ENCODE measurements around the gene CENPX. TPM values are rescaled to one million over a fixed set of nuclear protein-coding genes. Genes with fewer than 3 reads are reported as not detected.
"Not testable (repeated sequence)": the region's sequence is repeated elsewhere in the genome, so short reads cannot be mapped to it uniquely, and the experiment has no call there.

Gene CENPX
- total RNA-seq, 1 experiment from 2014 or later, result 46.6 TPM

DNA sequence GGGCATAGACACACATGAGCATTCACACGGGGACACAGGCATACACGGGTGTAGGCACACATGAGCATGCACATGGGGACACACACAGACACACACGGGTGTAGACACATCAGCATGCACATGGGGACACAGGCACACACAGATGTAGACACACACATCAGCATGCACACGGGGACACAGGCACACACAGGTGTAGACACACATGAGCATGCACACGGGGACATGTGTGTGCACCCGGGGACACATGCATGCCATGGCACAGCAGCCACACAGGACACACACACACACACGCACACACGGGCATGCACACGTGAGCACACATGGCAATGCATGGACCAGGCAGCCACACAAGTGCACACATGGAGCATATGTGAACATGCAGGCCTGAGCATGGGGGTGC, 20.0 kb upstream of the CENPX start:
- no peak for DNase-seq (ENCODE audit: extremely low read depth, low read depth)

DNA sequence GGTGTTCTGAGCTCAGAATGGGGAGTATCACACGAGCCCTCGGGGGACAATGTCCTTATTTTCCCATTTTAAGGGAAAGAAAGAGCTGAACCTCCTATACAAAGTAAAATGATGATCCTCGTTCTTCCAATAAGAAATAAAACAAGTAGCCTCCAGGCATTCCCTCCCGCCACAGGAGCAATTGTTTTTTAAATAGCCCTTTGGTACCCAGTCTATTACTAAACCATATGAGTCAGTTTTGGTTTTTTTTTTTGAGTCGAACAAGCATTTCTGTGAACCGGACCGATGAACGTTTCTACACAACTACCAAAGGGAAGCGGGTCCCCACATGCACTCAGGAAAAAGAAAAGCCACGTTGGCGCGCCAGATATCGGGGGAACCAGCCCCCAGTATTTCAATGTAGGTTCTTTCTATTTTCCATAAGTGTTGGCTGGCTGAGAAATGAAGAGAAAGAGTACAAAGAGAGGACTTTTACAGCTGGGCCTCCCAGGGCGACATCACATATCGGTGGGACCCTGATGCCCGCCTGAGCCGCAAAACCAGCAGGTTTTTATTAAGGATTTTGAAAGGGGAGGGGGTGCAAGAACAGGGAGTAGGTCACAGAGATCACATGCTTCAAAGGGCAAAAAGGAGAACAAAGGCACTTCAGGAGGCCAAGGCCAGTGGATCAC, 18.6 kb upstream of the CENPX start:
- DNase-seq (ENCODE audit: extremely low read depth, low read depth), result no peak

DNA sequence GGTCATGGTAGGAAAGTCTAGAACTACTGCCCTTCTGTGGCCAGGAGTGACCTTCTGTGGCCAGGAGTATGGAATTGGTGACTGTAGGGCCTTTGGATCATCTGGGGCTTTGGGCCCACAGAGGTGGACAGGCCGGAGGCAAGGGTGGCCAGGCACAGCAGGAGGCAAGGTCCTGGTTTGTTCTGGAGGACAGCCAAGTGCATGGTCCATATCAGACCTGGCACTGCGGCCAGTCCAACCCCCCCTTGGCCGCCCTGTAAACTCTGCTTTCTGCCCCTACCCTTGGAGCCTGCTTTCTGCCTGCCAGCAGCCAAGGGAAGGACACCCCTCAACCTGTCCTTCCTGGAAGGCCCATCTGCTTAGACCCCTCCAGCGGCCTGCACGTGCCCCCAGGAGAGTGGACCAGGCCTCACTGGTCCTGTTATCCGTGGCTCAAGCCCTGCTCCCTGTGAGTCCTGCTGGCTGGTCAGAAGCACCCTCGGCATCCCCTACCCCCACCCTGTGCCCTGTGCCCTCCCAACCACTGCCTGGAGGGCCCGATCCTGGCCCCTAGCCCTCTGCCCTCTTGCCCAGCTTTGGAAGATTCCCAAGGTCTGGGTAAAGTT, 17.1 kb upstream of the CENPX start:
- DNase-seq (ENCODE audit: extremely low read depth, low read depth), result no peak

DNA sequence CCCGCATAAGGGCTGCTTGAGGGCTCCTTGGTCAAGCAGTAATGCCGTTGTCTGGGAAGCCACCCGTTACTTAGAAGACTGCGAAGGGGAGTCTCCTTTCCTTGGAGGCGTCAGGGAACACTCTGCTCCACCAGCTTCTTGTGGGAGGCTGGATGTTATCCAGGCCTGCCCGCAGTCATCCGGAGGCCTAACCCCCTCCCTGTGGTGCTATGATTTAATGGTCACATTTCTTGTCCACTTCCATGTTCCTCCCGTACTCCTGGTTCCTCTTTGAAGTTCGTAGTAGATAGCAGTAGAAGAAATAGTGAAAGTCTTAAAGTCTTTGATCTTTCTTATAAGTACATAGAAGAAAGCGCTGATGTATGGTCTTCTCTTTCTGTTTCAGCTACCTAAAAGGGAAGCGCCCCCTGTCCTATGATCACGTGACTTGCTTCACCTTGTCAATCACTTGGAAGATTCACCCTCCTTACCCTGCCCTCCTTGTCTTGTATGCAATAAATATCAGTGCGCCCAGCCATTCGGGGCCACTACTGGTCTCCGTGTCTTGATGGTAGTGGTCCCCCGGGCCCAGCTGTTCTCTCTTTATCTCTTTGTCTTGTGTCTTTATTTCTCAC, 16.2 kb upstream of the CENPX start:
- not testable (repeated sequence) for DNase-seq (ENCODE audit: extremely low read depth, low read depth)

GRCh38 chr17:82037889-82038195, 15.2 kb upstream of the CENPX start:
- no peak for DNase-seq (ENCODE audit: extremely low read depth, low read depth)

GRCh38 chr17:82037092-82037888, 14.6 kb upstream of the CENPX start, which contains the start of gene DCXR:
TSS of gene DCXR (minus strand) at chr17:82037697. CDS start at chr17:82037682, 15 bp downstream.
- DNase-seq (ENCODE audit: extremely low read depth, low read depth), result peak; percentile 95

- DNase-seq (ENCODE audit: extremely low read depth, low read depth), result no peak
Observed at GRCh38 chr17:82036634-82037091, 14.0 kb upstream of the CENPX start.

DNA sequence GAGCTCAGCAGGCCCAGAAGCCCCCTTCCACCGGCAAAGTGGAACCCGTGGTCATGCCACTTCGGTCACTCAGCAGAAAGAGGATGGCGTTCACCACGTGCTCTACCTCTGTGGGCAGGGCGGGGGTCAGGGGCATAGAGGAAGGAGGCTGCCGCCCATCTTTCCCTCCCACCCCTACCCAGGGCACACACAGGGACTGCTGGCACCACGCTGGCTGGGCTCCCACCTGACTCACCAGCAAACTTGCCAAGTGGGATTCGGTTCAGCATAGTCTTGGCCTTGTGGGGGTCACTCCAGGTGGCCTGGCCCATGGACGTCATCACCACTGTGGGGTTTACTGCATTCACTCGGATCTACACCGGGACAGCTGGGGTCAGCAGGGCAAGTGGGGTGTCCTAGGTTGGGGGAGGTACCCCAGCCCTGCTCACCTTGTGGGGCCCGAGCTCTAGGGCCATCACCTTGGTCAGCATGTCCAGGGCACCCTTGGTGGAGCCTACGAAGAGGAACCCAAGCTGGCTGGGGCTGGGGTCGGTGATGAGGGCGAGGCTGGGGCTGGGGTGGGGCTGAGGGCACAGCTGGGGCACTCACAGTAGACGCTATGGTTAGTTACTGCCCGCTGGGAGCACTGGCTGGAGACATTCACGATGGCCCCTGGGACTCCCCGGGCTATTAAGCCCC, 13.4 kb upstream of the CENPX start:
- DNase-seq (ENCODE audit: extremely low read depth, low read depth), result no peak

DNA sequence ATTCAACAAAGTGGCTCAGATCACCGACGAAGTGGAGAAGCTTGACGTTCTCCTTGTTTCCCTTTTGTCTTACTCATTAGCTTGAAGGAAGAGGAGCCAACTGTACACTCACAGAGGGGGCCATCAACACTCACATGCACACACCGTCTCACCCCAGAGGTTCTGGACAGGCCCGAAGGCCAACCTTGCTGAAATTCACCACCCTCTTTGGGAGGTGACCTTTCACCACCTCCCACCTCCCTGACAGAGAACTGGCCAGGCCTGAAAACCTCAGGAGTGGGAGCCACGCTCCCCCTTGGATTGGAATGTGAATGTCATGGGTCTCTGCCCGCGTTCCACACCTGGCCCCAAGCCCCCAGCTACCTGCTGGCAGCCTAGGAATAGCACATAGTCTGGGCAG, 12.8 kb upstream of the CENPX start:
- DNase-seq (ENCODE audit: extremely low read depth, low read depth), result no peak

GRCh38 chr17:82034371-82035011, 11.8 kb upstream of the CENPX start:
- DNase-seq (ENCODE audit: extremely low read depth, low read depth), result no peak

- DNase-seq (ENCODE audit: extremely low read depth, low read depth), result no peak
Observed at GRCh38 chr17:82033359-82034085, 10.8 kb upstream of the CENPX start.

DNA sequence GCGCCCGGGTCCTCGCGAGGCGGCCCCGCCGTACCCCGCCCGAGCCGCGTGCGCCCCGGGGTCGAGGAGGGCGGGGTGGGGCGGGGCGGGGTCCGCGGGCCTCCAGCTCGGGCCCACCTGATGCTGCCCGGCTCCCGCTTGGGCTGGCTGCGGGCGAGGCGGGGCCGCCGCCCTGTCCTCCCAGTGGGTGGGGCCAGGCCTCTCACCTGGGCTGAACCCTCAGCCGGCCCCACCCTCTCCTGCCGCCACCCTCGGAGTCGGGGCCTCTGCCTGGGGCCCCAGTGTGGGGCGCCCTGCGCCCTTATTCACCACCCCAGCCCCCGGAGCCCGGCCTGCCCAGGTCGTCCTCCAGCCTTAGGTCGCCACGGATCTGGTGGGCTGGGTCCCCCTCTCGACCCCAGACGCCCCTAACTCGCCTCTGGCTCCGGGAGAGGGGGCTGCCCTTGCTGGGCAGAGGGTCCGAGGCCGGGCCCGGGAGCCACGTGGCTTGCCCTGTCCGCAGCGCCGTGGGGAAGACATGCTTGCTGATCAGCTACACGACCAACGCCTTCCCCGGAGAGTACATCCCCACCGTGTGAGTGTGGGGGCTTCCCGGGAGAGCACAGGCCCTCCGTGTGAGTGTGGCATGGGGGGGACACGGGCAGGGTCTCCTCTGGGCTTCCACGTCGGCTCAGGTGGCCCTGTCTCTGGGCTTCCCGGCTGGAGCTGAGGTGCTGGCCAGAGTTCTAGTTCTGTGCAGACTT, 9.4 kb upstream of the CENPX start:
- DNase-seq (ENCODE audit: extremely low read depth, low read depth), result no peak

GRCh38 chr17:82031303-82031884, 8.7 kb upstream of the CENPX start, which contains the start of gene RAC3:
TSS of gene RAC3 (plus strand) at chr17:82031678. CDS start at chr17:82031762, 84 bp downstream.
- DNase-seq (ENCODE audit: extremely low read depth, low read depth), result no peak

DNA sequence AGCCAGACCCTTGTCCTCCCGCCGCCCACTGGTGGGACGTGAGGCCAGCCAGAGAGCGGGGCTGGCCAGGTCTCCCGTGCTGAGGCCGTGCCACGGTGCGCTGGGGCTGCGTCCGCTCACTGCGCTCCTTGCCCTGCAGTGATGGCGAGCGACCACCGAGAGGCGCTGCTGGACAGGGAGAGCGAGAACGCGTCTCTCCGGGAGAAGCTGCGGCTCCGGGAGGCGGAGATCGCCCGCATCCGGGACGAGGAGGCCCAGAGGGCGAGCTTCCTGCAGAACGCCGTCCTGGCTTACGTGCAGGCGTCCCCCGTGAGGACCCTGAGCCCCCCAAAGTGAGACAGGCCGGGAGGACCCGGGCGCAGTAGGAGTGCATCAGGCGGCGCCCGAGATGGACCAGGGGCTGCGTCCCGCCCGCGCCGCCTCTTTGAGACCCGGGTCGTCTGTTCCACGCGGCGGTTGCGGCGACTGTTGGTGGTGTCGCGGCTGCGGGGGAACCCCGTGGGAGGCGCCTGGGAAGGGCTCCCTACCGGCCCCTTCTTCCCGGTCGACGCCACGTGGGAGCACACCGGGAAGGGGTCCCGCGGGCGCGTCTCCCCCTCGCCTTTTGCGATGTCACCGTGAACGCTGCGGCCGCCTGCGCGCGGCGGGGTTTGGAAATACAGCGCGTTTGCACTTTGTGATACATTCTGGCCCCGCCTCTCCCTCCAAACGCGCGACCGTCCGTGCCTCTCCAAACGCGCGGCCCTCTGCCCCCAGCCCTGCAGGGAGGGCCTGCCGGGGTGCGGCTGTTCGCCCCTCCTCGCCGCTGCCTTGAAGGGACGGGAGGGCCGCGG, 8.0 kb upstream of the CENPX start:
- DNase-seq (ENCODE audit: extremely low read depth, low read depth), result peak; percentile 81

GRCh38 chr17:82029990-82030469, 7.4 kb upstream of the CENPX start:
- no peak for DNase-seq (ENCODE audit: extremely low read depth, low read depth)

DNA sequence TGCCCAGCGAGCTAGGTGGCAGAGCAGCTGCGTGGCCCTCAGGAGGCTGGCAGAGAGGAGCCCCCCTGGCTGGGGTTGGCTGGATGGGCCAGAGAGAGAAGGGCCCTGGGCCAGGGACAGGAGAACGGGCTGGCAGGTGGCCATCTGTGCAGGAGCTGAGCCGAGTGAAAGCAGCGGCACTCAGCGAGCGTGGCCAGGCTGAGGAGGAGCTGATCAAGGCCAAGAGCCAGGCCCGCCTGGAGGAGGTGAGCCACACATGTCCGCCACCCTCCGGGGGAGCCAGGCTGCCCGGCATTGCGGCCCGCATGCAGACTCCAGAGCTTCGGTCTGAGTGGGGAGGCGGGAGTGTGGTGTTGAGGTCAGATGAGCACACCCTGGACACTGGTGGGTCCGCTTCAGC, 6.7 kb upstream of the CENPX start:
- no peak for DNase-seq (ENCODE audit: extremely low read depth, low read depth)

DNA sequence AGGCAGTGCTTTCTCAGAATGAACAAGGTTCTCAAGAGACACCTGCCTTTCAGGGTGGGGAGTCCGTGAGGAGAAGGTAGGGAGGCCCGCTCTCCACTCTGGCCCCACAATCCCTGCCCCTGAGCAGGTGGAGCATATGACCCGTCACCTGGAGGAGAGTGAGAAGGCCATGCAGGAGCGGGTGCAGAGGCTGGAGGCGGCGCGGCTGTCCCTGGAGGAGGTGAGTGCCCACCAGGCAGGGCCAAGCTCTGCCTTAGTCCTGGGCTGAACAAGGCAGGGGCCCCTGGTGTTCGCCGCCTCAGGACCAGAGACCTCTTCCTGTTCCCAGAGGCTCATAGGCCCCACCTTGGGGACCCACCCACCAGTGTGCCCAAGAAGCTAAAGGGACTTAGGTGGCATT, 6.3 kb upstream of the CENPX start:
- DNase-seq (ENCODE audit: extremely low read depth, low read depth), result no peak
